Measurements from ENCODE around the gene SHB. TPM values are rescaled to one million over a fixed set of nuclear protein-coding genes. Genes with fewer than 3 reads are reported as not detected.

SHB gene
- polyA plus RNA-seq, 1 donor (not counting 4 experiments of a cell fraction or from before 2014, with no cell fraction given) = 10.9 TPM

GRCh38 chr9:37925786-37926736 is 143.0 kb downstream of the SHB start:
- dilution Hi-C loops (cut with MboI; ENCODE audit: extremely low pct_ligation_motif_present, low sequenced_read_pairs) = no loop called here
- H3K9me3 ChIP-seq (ENCODE audit: control insufficient read depth, low read depth, low read length) = no peaks in the 10 kb centered on the region
- DNase-seq (ENCODE audit: low read depth, low spot score) (no peak), FAIRE-seq (no peak)
- TF ChIP-seq EZH2 (IDR thresholded peaks at IDR 0.05; ENCODE audit: low read length) = no peak
- TF ChIP-seq CTCF (optimal IDR thresholded peaks at IDR 0.05 in 1 of 3, IDR thresholded peaks at IDR 0.05 in 1 of 3, conservative IDR thresholded peaks at IDR 0.05 in 1 of 3; ENCODE audit: extremely low read depth in 1 of 3, insufficient read depth in 2 of 3, low read length in 3 of 3) = no peak
- no peaks in the 10 kb centered on the region for H4K20me1 ChIP-seq (ENCODE audit: control insufficient read depth, extremely low read depth, insufficient read depth, low read length)
- H3K79me2 ChIP-seq (ENCODE audit: control insufficient read depth, insufficient read depth, low read length) = peaks cover 16% of the 10 kb centered on the region
- H3K4me1 ChIP-seq (ENCODE audit: control insufficient read depth, extremely low read depth, insufficient read depth, low read length) = peaks cover 33% of the 10 kb centered on the region
- H3K4me2 ChIP-seq (ENCODE audit: control insufficient read depth, extremely low read depth, insufficient read depth, low read depth, low read length) = no peak overlapping the region
- H3K27ac ChIP-seq (ENCODE audit: control insufficient read depth, insufficient read depth, low read length) = no peak overlapping the region
- no peak overlapping the region for H3K9ac ChIP-seq (ENCODE audit: control insufficient read depth, extremely low read depth, insufficient read depth, low read length)
- H3K36me3 ChIP-seq (ENCODE audit: control insufficient read depth in 2 of 2, extremely low read depth in 1 of 2, insufficient read depth in 2 of 2, low read length in 2 of 2) = peaks cover 10 to 11% of the 10 kb centered on the region in 2 experiments
- no peaks in the 10 kb centered on the region for H3K9me1 ChIP-seq (ENCODE audit: control insufficient read depth, extremely low read depth, insufficient read depth, low read length)
- H3K27me3 ChIP-seq (ENCODE audit: control insufficient read depth, extremely low read depth, insufficient read depth, low read length) = no peaks in the 10 kb centered on the region
- H2AFZ ChIP-seq (ENCODE audit: control insufficient read depth, low read length) = no peak overlapping the region
- no peak overlapping the region for H3K4me3 ChIP-seq (ENCODE audit: control insufficient read depth in 2 of 3, extremely low read depth in 1 of 3, insufficient read depth in 2 of 3, low read depth in 1 of 3, low read length in 3 of 3)

- H3K79me2 ChIP-seq (ENCODE audit: control insufficient read depth, insufficient read depth, low read length) = peaks cover 20% of the 10 kb centered on the region
- H3K27ac ChIP-seq (ENCODE audit: control insufficient read depth, insufficient read depth, low read length) = no peak overlapping the region
- H3K36me3 ChIP-seq (ENCODE audit: control insufficient read depth in 2 of 2, extremely low read depth in 1 of 2, insufficient read depth in 2 of 2, low read length in 2 of 2) = peaks cover 10 to 11% of the 10 kb centered on the region in 2 experiments
- no peaks in the 10 kb centered on the region for H3K9me3 ChIP-seq (ENCODE audit: control insufficient read depth, low read depth, low read length)
- H3K4me3 ChIP-seq (ENCODE audit: control insufficient read depth in 2 of 3, extremely low read depth in 1 of 3, insufficient read depth in 2 of 3, low read depth in 1 of 3, low read length in 3 of 3) = no peak overlapping the region
- no peak for TF ChIP-seq CTCF (optimal IDR thresholded peaks at IDR 0.05 in 1 of 3, IDR thresholded peaks at IDR 0.05 in 1 of 3, conservative IDR thresholded peaks at IDR 0.05 in 1 of 3; ENCODE audit: extremely low read depth in 1 of 3, insufficient read depth in 2 of 3, low read length in 3 of 3)
- no peak for TF ChIP-seq EZH2 (IDR thresholded peaks at IDR 0.05; ENCODE audit: low read length)
- H3K9me1 ChIP-seq (ENCODE audit: control insufficient read depth, extremely low read depth, insufficient read depth, low read length) = no peaks in the 10 kb centered on the region
- FAIRE-seq (no peak), DNase-seq (ENCODE audit: low read depth, low spot score) (no peak)
- H3K4me1 ChIP-seq (ENCODE audit: control insufficient read depth, extremely low read depth, insufficient read depth, low read length) = peaks cover 38% of the 10 kb centered on the region
- H3K27me3 ChIP-seq (ENCODE audit: control insufficient read depth, extremely low read depth, insufficient read depth, low read length) = no peaks in the 10 kb centered on the region
- H2AFZ ChIP-seq (ENCODE audit: control insufficient read depth, low read length) = no peak overlapping the region
- H4K20me1 ChIP-seq (ENCODE audit: control insufficient read depth, extremely low read depth, insufficient read depth, low read length) = no peaks in the 10 kb centered on the region
- H3K4me2 ChIP-seq (ENCODE audit: control insufficient read depth, extremely low read depth, insufficient read depth, low read depth, low read length) = no peak overlapping the region
- dilution Hi-C loops (cut with MboI; ENCODE audit: extremely low pct_ligation_motif_present, low sequenced_read_pairs) = no loop called here
- H3K9ac ChIP-seq (ENCODE audit: control insufficient read depth, extremely low read depth, insufficient read depth, low read length) = no peak overlapping the region
Observed at GRCh38 chr9:37925006-37925405, 144.0 kb downstream of the SHB start.
